HCT116 (cell line): ENCODE results near the gene TENM3.

Source experiments
- CEBPB ChIP-seq: IDR thresholded peaks from 2 replicates; pipeline ENCODE4 v1.6.1; 2012; ENCODE audit warnings: low read depth
- CTCF ChIP-seq, 3 experiments: fragments of 200-600 bp in 1 of 3; sonication (generic) in 1 of 3; IDR thresholded peaks in 2 of 3; conservative IDR thresholded peaks in 1 of 3; 2 replicates each; pipeline ENCODE4 v1.5.1; 2012 to 2017; ENCODE audit warnings: low read depth in 2 of 3, low read length in 2 of 3, antibody characterized with exemption in 1 of 3, borderline replicate concordance in 1 of 3, control low read depth in 1 of 3, mild to moderate bottlenecking in 1 of 3, mixed read lengths in 1 of 3, mixed run types in 1 of 3, moderate library complexity in 1 of 3; ENCODE audit not compliant: insufficient read depth in 1 of 3
- EGR1 ChIP-seq: IDR thresholded peaks from 2 replicates; pipeline ENCODE4 v1.6.1; 2012; ENCODE audit warnings: low read depth
- ELF1 ChIP-seq: IDR thresholded peaks from 2 replicates; pipeline ENCODE4 v1.6.1; 2012; ENCODE audit warnings: low read depth, borderline replicate concordance
- EZH2 ChIP-seq: fragments of 200-600 bp; sonication (generic); IDR thresholded peaks from 2 replicates; pipeline ENCODE4 v1.6.1; 2017; ENCODE audit warnings: antibody characterized with exemption, mixed run types
- EZH2phosphoT487 ChIP-seq: fragments of 200-600 bp; IDR thresholded peaks from 2 replicates; pipeline ENCODE4 v1.6.1; 2018; ENCODE audit warnings: antibody characterized with exemption, borderline replicate concordance
- JUND ChIP-seq: IDR thresholded peaks from 2 replicates; pipeline ENCODE4 v1.6.1; 2012
- MAX ChIP-seq: IDR thresholded peaks from 2 replicates; pipeline ENCODE4 v1.6.1; 2012
- POLR2A ChIP-seq: IDR thresholded peaks from 2 replicates; pipeline ENCODE4 v1.7.0; 2011; ENCODE audit warnings: borderline replicate concordance; ENCODE audit not compliant: insufficient read depth, insufficient read length; ENCODE audit errors: extremely low read depth
- RAD21 ChIP-seq: IDR thresholded peaks from 2 replicates; pipeline ENCODE4 v1.6.1; 2012; ENCODE audit warnings: low read depth, mild to moderate bottlenecking
- SIN3A ChIP-seq: IDR thresholded peaks from 2 replicates; pipeline ENCODE4 v1.6.1; 2012; ENCODE audit warnings: low read depth
- TCF7L2 ChIP-seq: IDR thresholded peaks from 2 replicates; pipeline ENCODE4 v1.7.0; 2011; ENCODE audit warnings: borderline replicate concordance, inconsistent platforms; ENCODE audit not compliant: insufficient read depth, insufficient read length; ENCODE audit errors: extremely low read depth
- ZNF274 ChIP-seq: fragments of 200-500 bp; sonication (Bioruptor generic); IDR thresholded peaks from 2 replicates; pipeline ENCODE4 v1.6.1; 2014; ENCODE audit warnings: mild to moderate bottlenecking, low read depth, low read length, inconsistent platforms
- TF ChIP-seq, protein P1 (sequence below): IDR thresholded peaks from 2 replicates; pipeline ENCODE4 v1.6.1; 2012; ENCODE audit warnings: low read depth

DNA sequence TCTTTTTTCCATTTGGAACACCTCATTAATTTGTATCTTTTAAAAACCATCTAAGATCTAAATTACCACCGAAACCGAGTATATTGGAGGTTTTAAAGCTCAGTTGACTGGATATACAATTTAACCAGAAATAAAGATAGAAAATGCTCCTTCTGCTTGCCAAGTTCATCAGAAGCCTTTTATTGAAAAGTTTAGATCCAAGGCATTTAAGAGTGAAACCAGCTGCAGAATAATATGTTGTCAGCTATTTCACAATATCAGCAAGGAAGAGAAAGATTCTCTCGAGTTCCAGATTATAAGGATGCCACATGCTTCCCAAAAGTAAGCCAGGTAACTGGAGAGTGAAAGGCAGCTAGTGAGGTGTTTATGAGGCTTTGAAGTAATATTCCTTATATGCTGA is 456.6 kb downstream of the TENM3 start:
- TF ChIP-seq EZH2phosphoT487 (no peak), CTCF (IDR thresholded peaks at IDR 0.05 in 2 of 3, conservative IDR thresholded peaks at IDR 0.05 in 1 of 3; ENCODE audit: borderline replicate concordance in 1 of 3, insufficient read depth in 1 of 3, low read depth in 2 of 3, low read length in 2 of 3) (no peak), RAD21 (no peak), EZH2 (no peak), EGR1 (no peak), POLR2A (no peak), JUND (no peak), ZNF274 (no peak), MAX (no peak), SIN3A (no peak), TCF7L2 (no peak), ELF1 (no peak), CEBPB (no peak)
- TF ChIP-seq, protein P1, sequence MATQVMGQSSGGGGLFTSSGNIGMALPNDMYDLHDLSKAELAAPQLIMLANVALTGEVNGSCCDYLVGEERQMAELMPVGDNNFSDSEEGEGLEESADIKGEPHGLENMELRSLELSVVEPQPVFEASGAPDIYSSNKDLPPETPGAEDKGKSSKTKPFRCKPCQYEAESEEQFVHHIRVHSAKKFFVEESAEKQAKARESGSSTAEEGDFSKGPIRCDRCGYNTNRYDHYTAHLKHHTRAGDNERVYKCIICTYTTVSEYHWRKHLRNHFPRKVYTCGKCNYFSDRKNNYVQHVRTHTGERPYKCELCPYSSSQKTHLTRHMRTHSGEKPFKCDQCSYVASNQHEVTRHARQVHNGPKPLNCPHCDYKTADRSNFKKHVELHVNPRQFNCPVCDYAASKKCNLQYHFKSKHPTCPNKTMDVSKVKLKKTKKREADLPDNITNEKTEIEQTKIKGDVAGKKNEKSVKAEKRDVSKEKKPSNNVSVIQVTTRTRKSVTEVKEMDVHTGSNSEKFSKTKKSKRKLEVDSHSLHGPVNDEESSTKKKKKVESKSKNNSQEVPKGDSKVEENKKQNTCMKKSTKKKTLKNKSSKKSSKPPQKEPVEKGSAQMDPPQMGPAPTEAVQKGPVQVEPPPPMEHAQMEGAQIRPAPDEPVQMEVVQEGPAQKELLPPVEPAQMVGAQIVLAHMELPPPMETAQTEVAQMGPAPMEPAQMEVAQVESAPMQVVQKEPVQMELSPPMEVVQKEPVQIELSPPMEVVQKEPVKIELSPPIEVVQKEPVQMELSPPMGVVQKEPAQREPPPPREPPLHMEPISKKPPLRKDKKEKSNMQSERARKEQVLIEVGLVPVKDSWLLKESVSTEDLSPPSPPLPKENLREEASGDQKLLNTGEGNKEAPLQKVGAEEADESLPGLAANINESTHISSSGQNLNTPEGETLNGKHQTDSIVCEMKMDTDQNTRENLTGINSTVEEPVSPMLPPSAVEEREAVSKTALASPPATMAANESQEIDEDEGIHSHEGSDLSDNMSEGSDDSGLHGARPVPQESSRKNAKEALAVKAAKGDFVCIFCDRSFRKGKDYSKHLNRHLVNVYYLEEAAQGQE = no peak
